K562 (cell line): ENCODE measurements around the gene RABL6. TPM values are rescaled to one million over a fixed set of nuclear protein-coding genes. Genes with fewer than 3 reads are reported as not detected.

Experiments used
- BCLAF1 ChIP-seq, 2 experiments: fragments of 450-650 bp in 1 of 2; IDR thresholded peaks; 2 replicates each; pipeline ENCODE4 v1.6.1; 2011 to 2017; ENCODE audit warnings: low read depth in 2 of 2, antibody characterized with exemption in 1 of 2, borderline replicate concordance in 1 of 2, low read length in 1 of 2, mild to moderate bottlenecking in 1 of 2, mixed read lengths in 1 of 2; ENCODE audit not compliant: control insufficient read depth in 1 of 2
- CBX8 ChIP-seq: fragments of 200-600 bp; sonication (generic); IDR thresholded peaks from 2 replicates; pipeline ENCODE4 v1.6.1; 2012; ENCODE audit warnings: borderline replicate concordance, mixed run types, low read depth, mild to moderate bottlenecking, moderate library complexity, mixed read lengths, low read length, control low read depth, inconsistent platforms; ENCODE audit not compliant: poor library complexity, severe bottlenecking; ENCODE audit errors: extremely low read depth
- CLOCK ChIP-seq: fragments of 250-450 bp; sonication (Bioruptor Pico); IDR thresholded peaks from 2 replicates; pipeline ENCODE4 v1.4.0; 2020; ENCODE audit warnings: mild to moderate bottlenecking, moderate library complexity, borderline replicate concordance
- FOXK1 ChIP-seq: sonication (generic); formaldehyde crosslinking; IDR thresholded peaks from 2 replicates; pipeline ENCODE4 v1.8.0; 2022; ENCODE audit warnings: missing genetic modification reagents, mild to moderate bottlenecking, borderline replicate concordance
- MCM2 ChIP-seq: fragments of 450-650 bp; IDR thresholded peaks from 2 replicates; pipeline ENCODE4 v1.6.1; 2017; ENCODE audit warnings: low read depth, mild to moderate bottlenecking
- NR2F6 ChIP-seq: fragments of 450-650 bp; formaldehyde crosslinking; IDR thresholded peaks from 2 replicates; pipeline ENCODE4 v1.4.0; 2020; ENCODE audit warnings: mild to moderate bottlenecking
- PHTF2 ChIP-seq: fragments of 250-450 bp; sonication (Bioruptor Pico); IDR thresholded peaks from 2 replicates; pipeline ENCODE4 v1.5.0; 2021; ENCODE audit warnings: mild to moderate bottlenecking
- RHOXF2B ChIP-seq: fragments of 250-450 bp; sonication (Bioruptor Pico); conservative IDR thresholded peaks from 2 replicates; pipeline ENCODE4 v1.5.1; 2021
- SAFB2 ChIP-seq: fragments of 200-400 bp; formaldehyde crosslinking; IDR thresholded peaks from 2 replicates; pipeline ENCODE4 v1.6.1; 2018; ENCODE audit warnings: borderline replicate concordance, low read length, low read depth, moderate library complexity; ENCODE audit not compliant: severe bottlenecking
- ZNF239 ChIP-seq: fragments of 250-450 bp; sonication (Bioruptor Pico); IDR thresholded peaks from 2 replicates; pipeline ENCODE4 v1.4.0; 2020; ENCODE audit warnings: mild to moderate bottlenecking
- ZNF277 ChIP-seq: fragments of 250-450 bp; sonication (Bioruptor Pico); IDR thresholded peaks from 2 replicates; pipeline ENCODE4 v1.8.0; 2022; ENCODE audit warnings: inconsistent platforms, mild to moderate bottlenecking, moderate library complexity, borderline replicate concordance
- ZNF398 ChIP-seq: fragments of 250-450 bp; sonication (Bioruptor Pico); IDR thresholded peaks from 2 replicates; pipeline ENCODE4 v1.8.0; 2021; ENCODE audit warnings: moderate library complexity, mild to moderate bottlenecking, inconsistent platforms
- ZNF766 ChIP-seq: fragments of 200-800 bp; sonication (Bioruptor generic); conservative IDR thresholded peaks from 2 replicates; pipeline ENCODE4 v1.6.1; 2016; ENCODE audit warnings: missing genetic modification characterization, missing compliant biosample characterization
- polyA plus RNA-seq, 8 experiments: library from polyadenylated mRNA; depleted of rRNA in 4 of 8; stranded (reverse) in 5 of 8; unstranded in 3 of 8; fragments of >200 nt; fragmentation: Nextera tagmentation in 2 of 8; fragmentation: Illumina TruSeq in 1 of 8; extraction: Ambion mirVana in 2 of 8; extraction: Trizol in 1 of 8; gene quantifications; 2 replicates each; pipeline versions ENCODE4 v1.2.1 to v1.2.3, GENCODE V29; 2011 to 2014; ENCODE audit warnings: inconsistent platforms in 1 of 8, missing spikeins in 1 of 8
- total RNA-seq, 7 experiments: library from RNA; depleted of rRNA in 6 of 7; stranded (reverse); fragments of >200 nt in 6 of 7; fragmentation: Illumina TruSeq in 2 of 7; extraction: Trizol in 2 of 7; gene quantifications; 2 replicates each; pipeline versions ENCODE4 v1.2.1 to v1.2.3, GENCODE V29; 2011 to 2021; ENCODE audit warnings: low replicate concordance in 1 of 7

Gene RABL6
- total and polyA plus RNA-seq, 9 of the 15 experiments (the other 6 are each of a cell fraction or from before 2014, with no cell fraction given): 5.6 to 181 (median 84.5) TPM

- TF ChIP-seq CLOCK (CRISPR knock-in tag): no peak
- TF ChIP-seq ZNF766 (CRISPR knock-in tag): no peak
- TF ChIP-seq PHTF2 (CRISPR knock-in tag): no peak
- TF ChIP-seq ZNF239 (CRISPR knock-in tag): no peak
- no peak for TF ChIP-seq FOXK1 (CRISPR knock-in tag)
- TF ChIP-seq CBX8: no peak
- TF ChIP-seq RHOXF2B: no peak
- TF ChIP-seq BCLAF1 (IDR thresholded peaks at IDR 0.05; ENCODE audit: borderline replicate concordance in 1 of 2, control insufficient read depth in 1 of 2, low read depth in 2 of 2, low read length in 1 of 2): no peak
- TF ChIP-seq NR2F6 (CRISPR knock-in tag): no peak
- no peak for TF ChIP-seq SAFB2
- TF ChIP-seq MCM2: no peak
- TF ChIP-seq ZNF398 (CRISPR knock-in tag): no peak
- no peak for TF ChIP-seq ZNF277 (CRISPR knock-in tag)
These were observed at the start of gene RABL6 (continued) for GRCh38 chr9:136807281-136808074.
